Smooth muscle cell (in vitro differentiated cells): Measurements from ENCODE around the gene TROAP. TPM values are rescaled to one million over a fixed set of nuclear protein-coding genes. Genes with fewer than 3 reads are reported as not detected.
"Not testable (repeated sequence)": the region's sequence is repeated elsewhere in the genome, so short reads cannot be mapped to it uniquely, and the experiment has no call there.

Experiments
- DNase-seq: peaks from one replicate; lab custom pipeline; 2025; ENCODE audit not compliant: unreplicated experiment; lab: John Stamatoyannopoulos, UW
- H2AFZ ChIP-seq: fragments of 200-600 bp; sonication (generic); 2 replicates; pipeline ENCODE4 v1.6.0; 2016; ENCODE audit warnings: antibody characterized with exemption, low read depth, mild to moderate bottlenecking
- H3F3A ChIP-seq: fragments of 200-600 bp; sonication (generic); 2 replicates; pipeline ENCODE4 v1.6.0; 2017; ENCODE audit warnings: antibody characterized with exemption, low read depth
- H3K27ac ChIP-seq: fragments of 200-600 bp; sonication (generic); 2 replicates; pipeline ENCODE4 v1.5.1; 2016; ENCODE audit warnings: low read depth, mild to moderate bottlenecking
- H3K27me3 ChIP-seq: fragments of 200-600 bp; sonication (generic); 2 replicates; pipeline ENCODE4 v1.6.1; 2016; ENCODE audit warnings: low read depth, mild to moderate bottlenecking
- H3K36me3 ChIP-seq: fragments of 200-600 bp; sonication (generic); 2 replicates; pipeline ENCODE4 v1.5.1; 2016; ENCODE audit warnings: low read depth
- H3K4me1 ChIP-seq: fragments of 200-600 bp; sonication (generic); 2 replicates; pipeline ENCODE4 v1.5.1; 2016; ENCODE audit warnings: low read depth
- H3K4me2 ChIP-seq: fragments of 200-600 bp; sonication (generic); 2 replicates; pipeline ENCODE4 v1.6.0; 2016; ENCODE audit warnings: mild to moderate bottlenecking
- H3K4me3 ChIP-seq: fragments of 200-600 bp; sonication (generic); 2 replicates; pipeline ENCODE4 v1.5.1; 2016; ENCODE audit warnings: mild to moderate bottlenecking
- H3K79me2 ChIP-seq: fragments of 200-600 bp; sonication (generic); 2 replicates; pipeline ENCODE4 v1.6.0; 2016; ENCODE audit warnings: low read depth, mild to moderate bottlenecking
- H3K9ac ChIP-seq: fragments of 200-600 bp; sonication (generic); 2 replicates; pipeline ENCODE4 v1.6.0; 2016; ENCODE audit warnings: low read depth
- H3K9me3 ChIP-seq: fragments of 200-600 bp; sonication (generic); replicated peaks from 2 replicates; pipeline ENCODE4 v1.5.1; 2016; ENCODE audit warnings: low read depth
- H4K20me1 ChIP-seq: fragments of 200-600 bp; sonication (generic); 2 replicates; pipeline ENCODE4 v1.6.0; 2016; ENCODE audit warnings: low read depth
- WGBS: methylation state at CpG from one replicate; pipeline ENCODE4 v1.1.7; 2016; ENCODE audit warnings: low lambda C conversion rate; 5-methylcytosine and 5-hydroxymethylcytosine counted together
- polyA plus RNA-seq: library from polyadenylated mRNA; unstranded; fragments of >200 nt; fragmentation: Nextera tagmentation; extraction: Ambion mirVana; gene quantifications from 2 replicates; pipeline ENCODE4 v1.2.1, GENCODE V29; 2016
- total RNA-seq: library from RNA; depleted of rRNA; stranded (reverse); fragments of >200 nt; gene quantifications from 2 replicates; pipeline ENCODE4 v1.2.3, GENCODE V29; 2014
- TF ChIP-seq, protein P1 (sequence below): fragments of 200-600 bp; sonication (generic); IDR thresholded peaks from 2 replicates; pipeline ENCODE4 v1.5.1; 2017; ENCODE audit warnings: borderline replicate concordance, mild to moderate bottlenecking, antibody characterized with exemption; ENCODE audit not compliant: insufficient read depth, poor library complexity, severe bottlenecking

The TROAP gene
- total and polyA plus RNA-seq, 2 experiments from 2014 or later: 3.7 to 8.5 TPM

DNA sequence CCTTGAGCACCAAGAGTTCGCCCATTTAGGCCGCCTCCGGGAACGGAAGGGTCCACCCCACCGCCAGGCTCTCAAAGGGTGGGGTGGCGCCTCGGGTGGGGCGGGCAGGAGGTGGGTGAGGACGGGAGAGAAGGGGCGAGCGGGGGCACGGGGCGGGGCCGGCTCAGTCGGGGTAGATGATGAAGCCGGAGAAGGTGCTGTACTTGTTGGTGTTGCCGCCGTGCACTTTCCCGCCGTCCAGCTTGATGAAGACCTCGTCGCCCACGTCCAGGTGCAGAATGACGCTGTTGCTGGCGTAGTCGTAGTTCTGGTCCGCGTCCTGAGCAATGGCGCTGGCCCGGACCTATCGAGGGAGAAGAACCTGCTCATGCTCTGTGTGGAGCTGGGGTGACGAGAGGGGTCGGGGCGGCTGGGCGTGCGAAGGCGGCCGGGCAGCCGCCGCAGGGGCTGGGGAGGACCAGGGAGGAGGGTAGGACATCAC, 9.9 kb downstream of the TROAP start:
- Histone ChIP-seq H3K4me3 (no peak overlapping the region), H3K79me2 (no peaks in the 10 kb centered on the region), H3K27ac (no peak overlapping the region), H3F3A (no peaks in the 10 kb centered on the region), H3K36me3 (no peaks in the 10 kb centered on the region), H3K4me2 (peak overlapping the region; percentile 44), H4K20me1 (no peaks in the 10 kb centered on the region), H3K27me3 (peaks cover 57% of the 10 kb centered on the region), H3K9ac (no peak overlapping the region), H3K9me3 (no peaks in the 10 kb centered on the region), H3K4me1 (peaks cover 3% of the 10 kb centered on the region), H2AFZ (no peak overlapping the region)
- TF ChIP-seq, protein P1, sequence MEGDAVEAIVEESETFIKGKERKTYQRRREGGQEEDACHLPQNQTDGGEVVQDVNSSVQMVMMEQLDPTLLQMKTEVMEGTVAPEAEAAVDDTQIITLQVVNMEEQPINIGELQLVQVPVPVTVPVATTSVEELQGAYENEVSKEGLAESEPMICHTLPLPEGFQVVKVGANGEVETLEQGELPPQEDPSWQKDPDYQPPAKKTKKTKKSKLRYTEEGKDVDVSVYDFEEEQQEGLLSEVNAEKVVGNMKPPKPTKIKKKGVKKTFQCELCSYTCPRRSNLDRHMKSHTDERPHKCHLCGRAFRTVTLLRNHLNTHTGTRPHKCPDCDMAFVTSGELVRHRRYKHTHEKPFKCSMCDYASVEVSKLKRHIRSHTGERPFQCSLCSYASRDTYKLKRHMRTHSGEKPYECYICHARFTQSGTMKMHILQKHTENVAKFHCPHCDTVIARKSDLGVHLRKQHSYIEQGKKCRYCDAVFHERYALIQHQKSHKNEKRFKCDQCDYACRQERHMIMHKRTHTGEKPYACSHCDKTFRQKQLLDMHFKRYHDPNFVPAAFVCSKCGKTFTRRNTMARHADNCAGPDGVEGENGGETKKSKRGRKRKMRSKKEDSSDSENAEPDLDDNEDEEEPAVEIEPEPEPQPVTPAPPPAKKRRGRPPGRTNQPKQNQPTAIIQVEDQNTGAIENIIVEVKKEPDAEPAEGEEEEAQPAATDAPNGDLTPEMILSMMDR: no peak
- WGBS: 68% methylated on average over 35 of the region's 40 CpGs
- DNase-seq: no peak

DNA sequence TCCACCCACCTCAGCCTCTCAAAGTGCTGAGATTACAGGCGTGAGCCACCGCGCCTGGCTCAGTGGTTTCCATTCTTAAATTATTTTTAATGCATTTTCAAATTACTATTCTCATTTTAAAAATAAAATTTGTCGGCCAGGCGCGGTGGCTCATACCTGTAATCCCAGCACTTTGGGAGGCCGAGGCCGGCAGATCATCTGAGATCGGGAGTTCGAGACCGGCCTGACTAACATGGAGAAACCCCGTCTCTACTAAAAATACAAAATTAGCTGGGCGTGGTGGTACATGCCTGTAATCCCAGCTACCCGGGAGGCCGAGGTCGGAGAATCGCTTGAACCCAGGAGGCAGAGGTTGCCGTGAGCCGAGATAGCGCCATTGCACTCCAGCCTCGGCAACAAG, 10.7 kb downstream of the TROAP start:
- 95% methylated on average over 21 of the region's 21 CpGs for WGBS
- peaks cover 65% of the 10 kb centered on the region for H3K27me3 ChIP-seq
- not testable (repeated sequence) for H3F3A ChIP-seq, H3K9me3 ChIP-seq, H3K4me1 ChIP-seq, H2AFZ ChIP-seq, H3K4me3 ChIP-seq, H3K36me3 ChIP-seq, DNase-seq, H3K9ac ChIP-seq, H3K27ac ChIP-seq, H3K79me2 ChIP-seq, H4K20me1 ChIP-seq, H3K4me2 ChIP-seq

DNA sequence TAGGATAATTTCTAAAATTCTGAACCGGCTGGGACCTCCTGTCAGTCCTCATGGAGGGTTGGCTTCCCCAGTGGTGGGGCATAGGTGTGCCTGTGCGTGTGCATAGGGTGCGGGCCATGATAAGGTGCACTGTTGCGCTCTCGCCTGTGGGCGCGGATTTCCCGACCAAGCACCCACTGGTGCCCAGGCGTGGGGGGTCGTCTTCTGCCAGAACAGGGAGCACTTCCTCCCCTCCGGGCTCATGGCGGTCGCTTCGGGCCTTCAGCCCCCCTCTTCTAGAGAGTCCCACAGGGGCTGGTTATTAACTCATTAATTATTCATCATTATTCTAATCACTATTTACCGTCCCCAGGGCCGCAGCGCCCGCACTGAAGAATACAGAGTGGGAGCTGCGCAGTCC, 11.2 kb downstream of the TROAP start:
- no peaks in the 10 kb centered on the region for H3K79me2 ChIP-seq
- H3F3A ChIP-seq: no peaks in the 10 kb centered on the region
- H3K27ac ChIP-seq: no peak overlapping the region
- H3K9me3 ChIP-seq: no peaks in the 10 kb centered on the region
- no peak overlapping the region for H3K4me2 ChIP-seq
- no peaks in the 10 kb centered on the region for H4K20me1 ChIP-seq
- no peak overlapping the region for H3K4me3 ChIP-seq
- WGBS: 94% methylated on average over 19 of the region's 19 CpGs
- H3K36me3 ChIP-seq: no peaks in the 10 kb centered on the region
- peaks cover 70% of the 10 kb centered on the region for H3K27me3 ChIP-seq
- TF ChIP-seq, protein P1: no peak
- H3K9ac ChIP-seq: no peak overlapping the region
- H3K4me1 ChIP-seq: peaks cover 3% of the 10 kb centered on the region
- no peak overlapping the region for H2AFZ ChIP-seq
- no peak for DNase-seq

DNA sequence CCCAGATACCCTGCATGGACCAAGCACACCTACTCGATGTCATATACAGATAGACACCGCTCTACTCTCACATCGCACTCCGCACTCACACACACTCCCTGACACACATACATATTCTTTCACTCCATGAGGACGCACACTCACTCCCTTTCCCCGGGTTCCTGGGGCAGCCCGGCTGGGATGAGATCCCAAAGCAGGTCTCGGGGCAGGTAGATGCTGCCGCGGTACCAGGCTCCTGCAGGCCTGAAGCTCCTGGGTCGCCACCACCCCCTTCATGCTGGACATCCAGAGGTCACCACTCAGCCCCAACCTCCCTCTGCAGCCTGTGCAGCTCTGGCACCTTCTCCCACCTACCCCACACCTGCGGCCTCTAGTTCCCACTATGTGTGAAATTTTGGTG, 11.6 kb downstream of the TROAP start:
- peaks cover 74% of the 10 kb centered on the region for H3K27me3 ChIP-seq
- H3F3A ChIP-seq: no peaks in the 10 kb centered on the region
- 89% methylated on average over 12 of the region's 12 CpGs for WGBS
- H3K36me3 ChIP-seq: no peaks in the 10 kb centered on the region
- no peak overlapping the region for H3K9ac ChIP-seq
- no peaks in the 10 kb centered on the region for H3K79me2 ChIP-seq
- H3K4me1 ChIP-seq: peaks cover 3% of the 10 kb centered on the region
- H3K27ac ChIP-seq: no peak overlapping the region
- no peak overlapping the region for H3K4me3 ChIP-seq
- H4K20me1 ChIP-seq: no peaks in the 10 kb centered on the region
- no peak overlapping the region for H3K4me2 ChIP-seq
- TF ChIP-seq, protein P1: no peak
- no peaks in the 10 kb centered on the region for H3K9me3 ChIP-seq
- no peak for DNase-seq
- H2AFZ ChIP-seq: no peak overlapping the region
